Large intestine (tissue), 3 donors: ENCODE data around the gene SCAMP3. TPM values are rescaled to one million over a fixed set of nuclear protein-coding genes. Genes with fewer than 3 reads are reported as not detected.

Source experiments
- DNase-seq, 2 donors: peaks; one replicate each; pipeline versions ENCODE4 v3.0.0 to v3.0.0-alpha.2; 2013
- H3K27ac ChIP-seq: one replicate; pipeline ENCODE4 v1.5.1; 2013; ENCODE audit warnings: low read length
- H3K27me3 ChIP-seq: 2 replicates; pipeline ENCODE4 v1.6.1; 2013; ENCODE audit warnings: low read length; ENCODE audit not compliant: control insufficient read depth, insufficient read depth
- H3K36me3 ChIP-seq: 2 replicates; pipeline ENCODE4 v1.6.1; 2013; ENCODE audit warnings: low read length; ENCODE audit not compliant: control insufficient read depth, insufficient read depth
- H3K4me1 ChIP-seq: one replicate; pipeline ENCODE4 v1.6.1; 2013; ENCODE audit warnings: low read length; ENCODE audit not compliant: control insufficient read depth, insufficient read depth
- H3K4me3 ChIP-seq: one replicate; pipeline ENCODE4 v1.5.1; 2013; ENCODE audit warnings: low read length
- H3K9me3 ChIP-seq: one replicate; pipeline ENCODE4 v1.6.1; 2013; ENCODE audit warnings: mild to moderate bottlenecking, low read depth, low read length, moderate library complexity; ENCODE audit not compliant: control insufficient read depth
- WGBS: methylation state at CpG from one replicate; pipeline ENCODE4 v1.1.5; 2013; ENCODE audit warnings: low lambda C conversion rate; ENCODE audit not compliant: insufficient coverage; 5-methylcytosine and 5-hydroxymethylcytosine counted together
- polyA plus RNA-seq: library from polyadenylated mRNA; unstranded; fragments of 120-200 nt; gene quantifications from one replicate; pipeline ENCODE4 v1.2.1, GENCODE V29; 2013

SCAMP3 gene
- polyA plus RNA-seq, 1 donor, result 55.5 TPM

DNA sequence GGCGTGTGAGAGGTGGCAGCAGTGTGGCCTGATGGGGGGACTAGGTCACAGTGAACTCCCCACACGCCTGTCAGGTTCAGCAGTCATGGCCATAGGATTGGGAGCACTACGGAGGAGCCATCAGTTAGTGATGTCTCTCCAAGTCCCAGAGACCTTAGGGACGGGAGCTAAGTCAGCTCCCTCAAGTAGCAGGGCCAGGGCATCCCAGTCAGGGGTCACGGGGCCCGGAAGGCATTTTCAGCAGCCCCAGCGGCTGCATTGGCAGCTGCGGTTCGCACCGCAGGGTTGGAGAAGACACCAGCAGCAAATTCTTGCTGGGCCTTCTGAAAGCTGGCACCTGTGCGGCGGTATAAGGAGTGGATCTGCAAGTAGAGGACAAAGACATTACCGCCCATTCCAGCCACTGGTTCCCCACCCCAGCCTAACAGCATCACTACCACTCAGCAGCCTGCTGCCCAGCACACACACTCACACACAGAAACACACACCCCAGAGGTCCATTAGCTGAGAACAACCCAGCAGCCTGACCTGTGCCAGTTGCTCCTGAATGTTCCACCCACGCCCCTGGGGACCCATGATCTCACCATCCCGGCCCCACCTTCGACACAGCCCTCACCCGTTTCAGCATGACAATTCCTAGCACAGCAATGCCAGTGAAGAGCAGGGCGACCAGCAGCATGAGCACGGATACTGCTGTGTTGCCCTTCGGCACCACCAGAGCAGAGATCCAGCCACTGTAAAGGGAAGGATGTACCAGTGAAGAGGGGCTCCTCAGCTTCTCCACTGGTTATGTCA, 5.9 kb downstream of the SCAMP3 start:
- H3K9me3 ChIP-seq, result no peaks in the 10 kb centered on the region
- H3K27me3 ChIP-seq, result no peaks in the 10 kb centered on the region
- H3K27ac ChIP-seq, result peak overlapping the region; percentile 99
- peak overlapping the region; percentile 91 for H3K4me3 ChIP-seq
- WGBS, result no CpG with 5 or more reads among the region's 20 CpGs
- DNase-seq, result no peak
- peaks cover 18% of the 10 kb centered on the region for H3K4me1 ChIP-seq
- peaks cover 24% of the 10 kb centered on the region for H3K36me3 ChIP-seq

GRCh38 chr1:155255243-155256007, 6.7 kb downstream of the SCAMP3 start, which contains the start of gene ENTREP3:
Gene ENTREP3, minus strand, starts transcription at chr1:155255483. Its CDS starts 606 bp downstream, at chr1:155254877.
- H3K27ac ChIP-seq, result peak within 1 kb of the TSS; percentile 99
- peaks cover 18% of the 10 kb centered on the region for H3K4me1 ChIP-seq
- peak; percentile 82 to 93 for DNase-seq
- H3K9me3 ChIP-seq, result no peaks in the 10 kb centered on the region
- peak within 1 kb of the TSS; percentile 91 for H3K4me3 ChIP-seq
- peaks cover 23% of the 10 kb centered on the region for H3K36me3 ChIP-seq
- H3K27me3 ChIP-seq, result no peaks in the 10 kb centered on the region
- WGBS, result 2% methylated on average over 8 of the region's 54 CpGs

GRCh38 chr1:155254714-155255242, 7.4 kb downstream of the SCAMP3 start:
- H3K27ac ChIP-seq, result peak overlapping the region; percentile 99
- DNase-seq, result peak in 1 of 2 donors; percentile 25
- no peaks in the 10 kb centered on the region for H3K9me3 ChIP-seq
- H3K4me1 ChIP-seq, result peaks cover 18% of the 10 kb centered on the region
- no CpG with 5 or more reads among the region's 35 CpGs for WGBS
- H3K27me3 ChIP-seq, result no peaks in the 10 kb centered on the region
- peak overlapping the region; percentile 91 for H3K4me3 ChIP-seq
- peaks cover 20% of the 10 kb centered on the region for H3K36me3 ChIP-seq

GRCh38 chr1:155254228-155254713, 7.9 kb downstream of the SCAMP3 start:
- peaks cover 15% of the 10 kb centered on the region for H3K36me3 ChIP-seq
- no peaks in the 10 kb centered on the region for H3K9me3 ChIP-seq
- WGBS, result no CpG with 5 or more reads among the region's 12 CpGs
- peak overlapping the region; percentile 91 for H3K4me3 ChIP-seq
- peaks cover 18% of the 10 kb centered on the region for H3K4me1 ChIP-seq
- H3K27me3 ChIP-seq, result no peaks in the 10 kb centered on the region
- no peak for DNase-seq
- no peak overlapping the region for H3K27ac ChIP-seq

- Histone ChIP-seq H3K4me3 (no peak overlapping the region), H3K9me3 (no peaks in the 10 kb centered on the region), H3K27me3 (no peaks in the 10 kb centered on the region), H3K36me3 (peaks cover 14% of the 10 kb centered on the region), H3K27ac (no peak overlapping the region), H3K4me1 (peaks cover 18% of the 10 kb centered on the region)
- no peak for DNase-seq
- WGBS, result no CpG with 5 or more reads among the region's 5 CpGs
These were observed 8.4 kb downstream of the SCAMP3 start for GRCh38 chr1:155253797-155254196.

DNA sequence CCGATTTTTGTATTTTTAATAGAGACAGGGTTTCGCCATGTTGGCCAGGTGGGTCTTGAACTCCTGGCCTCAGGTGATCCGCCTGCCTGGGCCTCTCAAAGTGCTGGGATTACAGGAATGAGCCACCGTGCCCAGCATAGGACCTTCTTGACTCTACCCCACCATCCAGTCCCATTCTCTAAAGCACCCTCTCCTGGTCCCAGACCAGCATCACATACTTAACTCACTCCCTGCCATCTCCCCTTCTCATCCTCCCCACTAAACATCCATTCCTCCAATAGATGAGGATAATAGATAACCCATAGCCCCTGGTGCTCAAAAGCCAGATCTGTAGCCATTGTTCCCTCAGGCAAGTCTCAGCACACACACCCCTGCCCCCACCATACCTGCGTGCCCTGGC, 9.0 kb downstream of the SCAMP3 start:
- Histone ChIP-seq H3K9me3 (no peaks in the 10 kb centered on the region), H3K4me1 (peaks cover 18% of the 10 kb centered on the region), H3K27ac (no peak overlapping the region), H3K36me3 (peaks cover 12% of the 10 kb centered on the region), H3K27me3 (no peaks in the 10 kb centered on the region), H3K4me3 (no peak overlapping the region)
- 17% methylated on average over 1 of the region's 5 CpGs for WGBS
- DNase-seq, result no peak

GRCh38 chr1:155251566-155251965, 10.6 kb downstream of the SCAMP3 start:
- Histone ChIP-seq H3K9me3 (no peaks in the 10 kb centered on the region), H3K36me3 (peaks cover 14% of the 10 kb centered on the region), H3K4me3 (no peak overlapping the region), H3K27ac (no peak overlapping the region), H3K27me3 (no peaks in the 10 kb centered on the region), H3K4me1 (peaks cover 18% of the 10 kb centered on the region)
- DNase-seq, result no peak
- WGBS, result no CpG with 5 or more reads among the region's 7 CpGs

- Histone ChIP-seq H3K4me3 (peak overlapping the region; percentile 55), H3K27ac (no peak overlapping the region), H3K9me3 (no peaks in the 10 kb centered on the region), H3K4me1 (peaks cover 13% of the 10 kb centered on the region), H3K36me3 (peaks cover 14% of the 10 kb centered on the region), H3K27me3 (no peaks in the 10 kb centered on the region)
- peak; percentile 86 to 92 for DNase-seq
- no CpG with 5 or more reads among the region's 23 CpGs for WGBS
These were observed 11.3 kb downstream of the SCAMP3 start for GRCh38 chr1:155250633-155251449.

DNA sequence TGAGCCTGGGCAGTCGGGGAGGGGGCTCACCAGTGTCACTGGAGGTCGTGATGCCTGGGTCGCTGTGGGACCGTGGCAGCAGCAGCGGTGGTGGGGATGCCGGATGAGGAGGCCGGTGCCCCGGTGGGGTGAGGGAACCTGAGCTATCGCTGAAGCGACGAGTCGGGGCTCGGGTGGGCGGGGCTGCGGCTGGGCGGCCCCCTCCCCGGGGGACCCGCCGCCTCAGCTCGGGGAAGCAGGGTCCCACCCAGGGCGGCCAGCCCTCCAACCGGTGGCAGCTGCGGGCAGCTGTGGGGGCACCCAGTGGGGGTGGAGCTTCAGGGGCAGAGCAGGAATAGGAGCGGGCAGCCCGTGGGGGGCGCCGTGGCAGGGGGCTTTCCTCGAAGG, 11.9 kb downstream of the SCAMP3 start:
- Histone ChIP-seq H3K4me3 (peak overlapping the region; percentile 55), H3K4me1 (peaks cover 15% of the 10 kb centered on the region), H3K9me3 (no peaks in the 10 kb centered on the region), H3K27ac (no peak overlapping the region), H3K27me3 (no peaks in the 10 kb centered on the region), H3K36me3 (peaks cover 14% of the 10 kb centered on the region)
- no CpG with 5 or more reads among the region's 28 CpGs for WGBS
- DNase-seq, result no peak
